AG09309 (cell line): Measurements from ENCODE around the gene CD22.
"Not testable (repeated sequence)": the region's sequence is repeated elsewhere in the genome, so short reads cannot be mapped to it uniquely, and the experiment has no call there.

Experiments used
- DNase-seq: peaks from one replicate; pipeline ENCODE4 v3.0.0-alpha.2; 2010; ENCODE audit warnings: low read depth
- H3K4me3 ChIP-seq: 2 replicates; pipeline ENCODE4 v1.5.1; 2011; ENCODE audit warnings: mild to moderate bottlenecking, low read depth, low read length, moderate library complexity; ENCODE audit not compliant: control insufficient read depth
- CTCF ChIP-seq: IDR thresholded peaks from 2 replicates; pipeline ENCODE4 v1.5.1; 2011; ENCODE audit warnings: mild to moderate bottlenecking, low read depth, low read length, inconsistent platforms; ENCODE audit not compliant: insufficient read depth, control insufficient read depth; ENCODE audit errors: missing control alignments

Gene CD22

GRCh38 chr19:35328851-35329285, at the start of gene CD22:
CD22 (plus strand) TSS chr19:35329187; CDS start chr19:35332041, 2,854 bp downstream.
- TF ChIP-seq CTCF: no peak
- DNase-seq: no peak
- H3K4me3 ChIP-seq: no peak within 1 kb of the TSS

- TF ChIP-seq CTCF: no peak
- no peak overlapping the region for H3K4me3 ChIP-seq
- DNase-seq: no peak
These were observed 49.6 kb upstream of the CD22 start for GRCh38 chr19:35279374-35279773.

- no peak overlapping the region for H3K4me3 ChIP-seq
- TF ChIP-seq CTCF: no peak
- DNase-seq: no peak
These were observed 48.8 kb upstream of the CD22 start for GRCh38 chr19:35279985-35280821.

GRCh38 chr19:35281303-35281702, 47.7 kb upstream of the CD22 start:
- TF ChIP-seq CTCF: no peak
- DNase-seq: no peak

GRCh38 chr19:35284153-35285094, 44.6 kb upstream of the CD22 start:
- no peak for TF ChIP-seq CTCF
- no peak for DNase-seq
- no peak overlapping the region for H3K4me3 ChIP-seq

More at GRCh38 chr19:35281303-35281702, 47.7 kb upstream of the CD22 start:
- H3K4me3 ChIP-seq: no peak overlapping the region

GRCh38 chr19:35285095-35285449, 43.9 kb upstream of the CD22 start:
- no peak for DNase-seq
- TF ChIP-seq CTCF: no peak
- H3K4me3 ChIP-seq: no peak overlapping the region

- not testable (repeated sequence) for H3K4me3 ChIP-seq, DNase-seq
These were observed 43.5 kb upstream of the CD22 start for GRCh38 chr19:35285465-35285864.

- not testable (repeated sequence) for DNase-seq
These were observed 42.9 kb upstream of the CD22 start for GRCh38 chr19:35286101-35286500.

More at GRCh38 chr19:35286101-35286500, 42.9 kb upstream of the CD22 start:
- not testable (repeated sequence) for H3K4me3 ChIP-seq
